GM21723 (cell line): Measurements from ENCODE around the gene EPHB4.
"Not testable (repeated sequence)": the region's sequence is repeated elsewhere in the genome, so short reads cannot be mapped to it uniquely, and the experiment has no call there.

Experiments
- ATAC-seq: cut with Tn5 transposase; IDR thresholded peaks from one replicate; pipeline ENCODE4 v1.9.1; 2021; ENCODE audit warnings: mild to moderate bottlenecking, moderate library complexity; ENCODE audit not compliant: unreplicated experiment

The EPHB4 gene

DNA sequence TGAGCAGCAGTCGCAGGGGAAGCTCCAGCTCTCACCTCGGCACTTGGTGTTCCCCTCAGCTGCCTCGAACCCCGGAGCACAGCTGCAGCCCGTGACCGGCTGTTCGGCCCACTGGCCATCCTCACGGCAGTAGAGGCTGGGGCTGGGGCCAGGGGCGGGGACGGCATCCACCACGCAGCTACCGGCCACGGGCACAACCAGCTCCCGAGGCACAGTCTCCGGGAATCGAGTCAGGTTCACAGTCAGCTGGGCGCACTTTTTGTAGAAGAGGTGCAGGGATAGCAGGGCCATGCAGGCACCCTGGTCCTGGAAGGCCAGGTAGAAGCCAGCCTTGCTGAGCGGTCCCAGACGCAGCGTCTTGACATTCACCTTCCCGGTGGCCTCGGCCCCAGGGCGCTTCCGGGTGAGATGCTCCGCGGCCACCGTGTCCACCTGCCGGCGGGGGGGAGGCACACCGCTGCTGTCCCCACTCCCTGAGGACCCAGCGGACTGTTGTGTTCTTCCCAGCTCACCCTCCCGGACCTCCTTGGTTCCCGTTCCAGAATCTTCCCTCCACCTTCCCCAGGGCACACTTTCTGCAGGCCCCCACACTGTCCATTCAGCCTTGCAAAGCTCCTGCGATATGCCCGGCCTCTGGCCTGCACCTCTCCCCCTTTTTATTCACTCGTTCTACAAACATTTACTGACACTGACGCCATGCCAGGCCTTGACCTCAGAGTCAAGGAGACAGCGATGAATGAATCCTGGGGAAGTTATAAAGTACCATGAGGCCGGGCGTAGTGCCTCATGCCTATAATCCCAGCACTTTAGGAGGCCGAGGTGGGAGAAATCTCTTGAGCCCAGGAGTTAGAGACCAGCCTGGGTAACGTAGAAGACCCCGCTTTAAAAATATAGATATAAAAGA is 4.8 kb downstream of the EPHB4 start:
- no peak for ATAC-seq

DNA sequence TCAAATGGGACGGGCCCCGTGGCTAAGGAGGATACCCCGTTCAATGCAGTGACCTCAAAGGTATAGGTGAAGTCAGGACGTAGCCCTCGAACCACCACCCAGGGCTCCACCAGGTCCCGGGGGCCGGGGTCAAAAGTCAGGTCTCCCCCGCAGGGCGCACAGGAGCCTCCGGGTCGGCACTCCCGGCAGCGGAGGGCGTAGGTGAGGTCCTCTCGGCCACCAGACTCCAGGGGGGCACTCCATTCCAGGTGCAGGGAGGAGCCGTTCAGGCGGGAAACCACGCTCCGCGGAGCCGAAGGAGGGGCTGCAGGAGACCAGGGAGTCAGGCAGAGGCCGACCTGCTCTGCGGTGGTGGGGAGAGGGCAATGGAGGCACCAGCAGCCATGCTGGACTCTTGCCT is 7.7 kb downstream of the EPHB4 start:
- ATAC-seq, result no peak

DNA sequence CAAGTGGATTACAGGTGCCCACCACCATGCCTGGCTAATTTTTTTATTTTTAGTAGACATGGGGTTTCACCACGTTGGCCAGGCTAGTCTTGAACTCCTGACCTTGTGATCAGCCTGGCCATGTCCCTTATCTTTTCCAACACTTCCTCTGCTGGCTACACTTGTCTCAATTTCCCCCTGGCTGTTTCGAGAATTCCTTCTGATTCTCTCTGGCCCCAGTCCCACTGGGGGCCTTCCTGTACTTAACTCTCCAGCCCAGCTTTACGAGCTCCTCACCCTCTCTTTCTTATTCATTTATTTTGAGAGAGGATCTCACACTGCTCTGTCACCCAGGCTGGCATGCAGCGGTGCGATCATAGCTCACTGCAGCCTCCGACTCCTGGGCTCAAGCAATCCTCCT is 8.5 kb downstream of the EPHB4 start:
- no peak for ATAC-seq

DNA sequence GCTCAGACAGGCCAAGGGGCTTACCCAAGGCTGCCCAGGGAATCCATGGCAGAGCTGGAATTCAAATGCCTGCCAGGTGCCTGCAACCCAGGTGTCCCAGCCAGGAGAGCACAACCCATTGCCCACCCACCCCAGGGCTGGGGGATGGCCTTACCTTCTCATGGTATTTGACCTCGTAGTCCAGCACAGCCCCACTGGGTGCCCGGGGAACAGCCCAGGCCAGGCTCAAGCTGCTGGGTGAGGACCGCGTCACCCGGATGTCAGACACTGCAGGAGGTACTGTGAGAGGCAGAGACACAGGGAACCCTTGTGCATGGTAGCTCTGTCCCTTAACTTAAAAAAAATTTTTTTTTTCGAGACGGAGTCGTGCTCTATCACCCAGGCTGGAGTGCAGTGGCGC is 9.0 kb downstream of the EPHB4 start:
- ATAC-seq, result no peak

DNA sequence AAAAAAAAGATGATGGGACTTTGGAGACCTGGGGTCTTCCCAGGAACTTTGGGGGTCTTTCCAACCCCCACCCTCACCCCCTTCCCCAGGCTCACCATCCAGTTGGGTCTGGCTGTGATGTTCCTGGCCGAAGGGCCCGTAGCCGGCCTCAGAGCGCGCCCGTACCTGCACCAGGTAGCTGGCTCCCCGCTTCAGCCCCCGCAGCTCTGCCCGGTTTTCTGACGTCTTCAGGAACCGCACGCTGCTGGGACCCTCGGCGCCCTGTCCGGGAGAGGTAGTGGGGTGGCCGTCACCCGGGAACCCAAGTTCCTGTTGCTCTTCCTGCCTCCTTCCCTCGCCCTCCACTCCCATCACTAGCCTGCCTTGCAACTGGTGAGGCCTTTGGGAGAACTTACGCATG is 10.2 kb downstream of the EPHB4 start:
- ATAC-seq, result no peak

DNA sequence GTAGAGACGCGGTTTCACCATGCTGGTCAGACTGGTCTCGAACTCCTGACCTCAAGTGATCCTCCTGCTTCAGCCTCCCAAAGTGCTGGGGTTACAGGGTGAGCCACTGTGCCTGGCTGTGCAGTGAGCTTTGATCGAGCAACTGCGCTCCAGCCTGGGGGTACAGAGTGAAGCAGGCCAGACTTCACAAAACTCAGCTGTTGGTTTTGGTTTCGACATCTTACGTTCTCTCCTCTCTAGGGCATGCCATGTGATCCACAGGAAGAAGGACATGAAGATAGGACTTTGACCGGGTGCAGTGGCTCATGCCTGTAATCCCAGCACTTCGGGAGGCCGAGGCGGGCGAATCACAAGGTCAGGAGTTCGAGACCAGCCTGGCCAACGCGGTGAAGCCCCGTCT is 10.8 kb downstream of the EPHB4 start:
- ATAC-seq, result not testable (repeated sequence)

DNA sequence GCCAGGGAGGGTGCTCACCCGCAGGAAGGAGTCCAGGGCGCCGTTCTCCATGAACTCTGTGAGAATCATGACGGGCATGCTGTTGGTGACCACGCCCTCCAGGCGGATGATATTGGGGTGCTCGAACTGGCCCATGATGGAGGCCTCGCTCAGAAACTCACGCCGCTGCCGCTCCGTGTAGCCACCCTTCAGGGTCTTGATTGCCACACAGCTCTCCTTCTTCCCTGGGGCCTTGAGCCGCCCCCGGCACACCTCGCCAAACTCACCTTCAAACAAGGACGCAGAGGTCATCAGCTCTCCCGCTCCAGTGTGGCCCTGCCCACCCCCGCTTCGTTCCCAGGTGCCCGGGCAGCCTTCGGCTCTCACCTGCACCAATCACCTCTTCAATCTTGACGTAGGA is 14.6 kb downstream of the EPHB4 start:
- ATAC-seq, result no peak

DNA sequence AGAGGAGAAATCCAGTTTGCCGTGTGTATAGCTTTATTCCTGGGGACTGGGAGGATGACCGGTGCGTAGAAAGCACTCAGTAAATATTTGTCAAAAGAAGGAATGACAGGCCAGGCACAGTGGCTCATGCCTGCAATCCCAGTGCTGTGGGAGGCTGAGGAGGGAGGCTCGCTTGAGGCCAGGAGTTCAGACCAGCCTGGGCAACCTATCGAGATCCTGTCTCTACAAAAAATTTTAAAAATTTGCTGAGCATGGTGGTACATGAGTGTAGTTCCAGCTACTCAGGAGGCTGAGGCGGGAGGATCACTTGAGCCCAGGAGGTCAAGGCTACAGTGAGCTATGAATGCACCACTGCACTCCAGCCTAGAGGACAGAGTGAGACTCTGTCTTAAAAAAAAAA is 15.8 kb downstream of the EPHB4 start:
- no peak for ATAC-seq

DNA sequence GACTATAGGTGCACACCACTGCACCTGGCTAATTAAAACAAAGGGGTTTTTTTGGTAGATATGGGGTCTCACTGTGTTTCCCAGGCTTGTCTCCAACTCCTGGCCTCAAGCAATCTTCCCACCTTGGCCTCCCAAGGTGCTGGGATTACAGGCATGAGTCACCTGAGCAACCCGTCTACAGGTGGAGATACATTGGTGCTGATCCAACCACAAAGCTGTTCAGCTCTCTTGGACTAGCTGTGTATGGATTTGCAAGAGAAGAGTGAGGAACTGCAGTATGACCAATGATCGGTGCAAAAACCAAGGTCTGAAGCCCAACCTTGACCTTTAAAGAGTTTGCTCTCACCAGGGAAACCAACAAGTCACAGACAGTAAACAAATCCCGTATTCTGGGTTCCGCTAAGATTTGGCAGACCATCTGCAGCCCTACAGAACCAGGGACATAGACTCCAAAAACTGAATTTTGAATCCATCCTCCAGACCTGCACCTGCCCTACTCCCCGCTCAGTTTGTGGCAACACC is 18.9 kb downstream of the EPHB4 start:
- ATAC-seq, result no peak

DNA sequence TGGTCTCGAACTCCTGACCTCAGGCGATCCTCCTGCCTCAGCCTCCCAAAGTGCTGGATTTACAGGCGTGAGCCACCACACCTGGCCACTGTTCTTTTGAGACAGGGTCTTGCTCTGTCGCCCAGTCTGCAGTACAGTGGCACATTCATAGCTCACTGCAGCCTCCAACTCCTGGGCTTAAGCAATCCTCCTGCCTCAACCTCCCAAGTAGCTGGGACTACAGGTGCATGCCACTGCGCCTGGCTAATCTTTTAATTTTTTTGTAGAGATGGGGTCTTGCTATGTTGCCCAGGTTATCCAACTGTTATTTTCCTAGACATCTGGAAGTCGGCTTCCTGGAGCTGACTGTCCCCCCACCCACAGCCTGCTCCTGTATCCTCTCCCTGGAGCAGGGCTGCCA is 20.4 kb downstream of the EPHB4 start:
- ATAC-seq, result not testable (repeated sequence)

DNA sequence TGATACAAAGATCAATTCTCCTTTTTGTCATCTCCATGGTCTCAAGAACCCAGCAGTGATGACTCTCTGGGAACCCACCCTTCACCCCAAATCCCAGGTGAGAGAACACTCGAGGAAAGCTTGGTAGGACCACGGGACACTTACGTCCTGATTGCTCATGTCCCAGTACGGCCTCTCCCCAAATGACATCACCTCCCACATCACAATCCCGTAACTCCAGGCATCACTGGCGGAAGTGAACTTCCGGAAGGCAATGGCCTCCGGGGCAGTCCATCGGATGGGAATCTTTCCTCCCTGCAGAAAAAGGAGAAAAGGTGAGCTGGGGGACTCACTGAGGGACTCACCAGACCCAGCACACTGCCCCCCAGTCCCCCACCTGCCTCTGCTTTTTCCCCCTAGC is 21.0 kb downstream of the EPHB4 start:
- ATAC-seq, result no peak

DNA sequence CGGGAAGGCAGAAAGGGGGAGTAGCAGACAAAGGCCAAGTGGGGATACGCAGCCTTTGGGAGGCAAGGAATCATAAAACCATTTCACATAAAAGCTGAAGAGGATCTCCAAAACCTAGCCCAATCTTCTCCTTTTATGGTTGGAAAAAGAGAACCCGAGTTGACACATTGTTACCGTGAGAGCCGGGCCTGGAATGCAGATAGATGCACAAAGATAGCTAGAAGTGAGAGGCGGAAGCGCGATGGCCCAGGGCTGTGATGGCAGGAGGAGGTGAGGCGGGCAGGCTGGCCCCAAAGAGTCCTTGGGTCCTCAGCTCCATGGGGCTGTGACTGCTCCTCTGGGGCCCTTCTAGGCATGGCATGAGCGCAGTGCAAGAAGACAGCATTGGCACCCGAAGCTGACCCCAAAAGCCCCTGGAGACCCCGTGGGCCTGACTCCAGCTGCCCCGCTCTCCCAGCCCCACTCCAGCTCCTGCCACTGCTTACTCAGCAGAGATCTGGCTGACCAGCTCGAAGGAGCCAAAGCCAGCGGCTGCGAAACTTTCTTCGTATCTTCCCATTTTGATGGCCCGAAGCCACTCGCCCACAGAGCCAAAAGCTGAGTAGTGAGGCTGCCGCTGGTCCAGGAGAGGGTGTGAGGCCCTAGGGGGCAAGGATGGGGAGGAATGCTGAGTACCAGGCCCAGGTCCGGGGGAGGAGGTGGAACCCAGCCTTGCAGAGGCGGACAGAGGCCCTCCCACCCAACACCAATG is 22.5 kb downstream of the EPHB4 start:
- ATAC-seq, result no peak

DNA sequence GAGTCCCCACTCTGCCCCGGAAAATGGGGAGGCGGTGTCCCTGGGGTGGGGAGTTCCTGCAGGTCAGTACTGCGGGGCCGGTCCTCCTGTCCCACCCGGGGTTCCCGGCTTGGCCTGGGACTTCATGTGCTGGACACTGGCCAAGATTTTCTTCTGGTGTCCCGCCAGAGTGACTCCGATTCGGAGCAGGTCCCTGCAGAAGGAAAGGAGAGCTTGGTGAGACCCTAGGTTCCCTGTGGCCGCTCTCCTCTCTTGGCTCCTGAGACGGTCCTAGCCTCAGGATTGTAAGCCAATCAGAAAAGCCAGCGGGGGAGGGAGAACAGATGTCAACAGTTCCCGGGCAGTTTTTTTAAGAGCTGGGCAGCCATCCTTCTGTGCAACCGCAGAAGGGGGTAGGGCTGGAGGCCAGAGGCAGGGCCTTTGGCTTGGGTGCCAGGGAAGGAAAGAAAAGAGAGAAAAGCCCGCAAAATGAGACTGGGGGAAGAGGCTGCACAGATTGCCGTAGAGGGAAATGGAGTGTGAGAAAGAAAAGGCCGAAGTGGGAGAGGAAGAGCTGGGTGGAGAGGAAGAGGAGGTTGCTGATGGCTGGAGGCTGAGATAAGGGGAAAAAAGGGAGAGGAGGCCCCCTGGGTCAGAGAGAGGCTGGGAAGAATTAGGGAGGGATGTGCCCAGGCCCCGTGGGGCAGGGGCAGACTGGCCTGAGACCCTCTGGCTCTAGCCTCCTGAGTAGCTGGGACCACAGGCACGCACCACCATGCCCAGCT is 23.7 kb downstream of the EPHB4 start:
- ATAC-seq, result peak; percentile 95

DNA sequence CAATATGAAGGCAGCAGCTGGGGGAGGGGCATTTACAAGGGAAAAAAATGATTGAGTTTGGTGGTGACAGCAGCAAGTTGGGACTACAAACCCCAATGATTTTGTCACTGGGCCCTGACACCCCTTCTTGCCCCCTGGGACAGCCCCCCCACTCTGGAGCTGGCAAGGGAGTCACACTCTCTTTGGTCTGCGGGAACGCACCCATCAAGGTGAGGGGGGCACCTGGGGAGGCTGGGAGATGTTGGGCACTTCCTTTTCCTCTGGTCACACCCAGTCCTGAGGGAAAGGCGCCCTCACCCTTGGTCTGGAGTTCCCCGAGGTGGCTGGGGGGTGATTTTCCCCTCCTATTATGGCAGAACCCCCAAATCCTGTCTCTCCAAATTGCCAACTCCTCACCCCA is 24.4 kb downstream of the EPHB4 start:
- ATAC-seq, result peak; percentile 4

DNA sequence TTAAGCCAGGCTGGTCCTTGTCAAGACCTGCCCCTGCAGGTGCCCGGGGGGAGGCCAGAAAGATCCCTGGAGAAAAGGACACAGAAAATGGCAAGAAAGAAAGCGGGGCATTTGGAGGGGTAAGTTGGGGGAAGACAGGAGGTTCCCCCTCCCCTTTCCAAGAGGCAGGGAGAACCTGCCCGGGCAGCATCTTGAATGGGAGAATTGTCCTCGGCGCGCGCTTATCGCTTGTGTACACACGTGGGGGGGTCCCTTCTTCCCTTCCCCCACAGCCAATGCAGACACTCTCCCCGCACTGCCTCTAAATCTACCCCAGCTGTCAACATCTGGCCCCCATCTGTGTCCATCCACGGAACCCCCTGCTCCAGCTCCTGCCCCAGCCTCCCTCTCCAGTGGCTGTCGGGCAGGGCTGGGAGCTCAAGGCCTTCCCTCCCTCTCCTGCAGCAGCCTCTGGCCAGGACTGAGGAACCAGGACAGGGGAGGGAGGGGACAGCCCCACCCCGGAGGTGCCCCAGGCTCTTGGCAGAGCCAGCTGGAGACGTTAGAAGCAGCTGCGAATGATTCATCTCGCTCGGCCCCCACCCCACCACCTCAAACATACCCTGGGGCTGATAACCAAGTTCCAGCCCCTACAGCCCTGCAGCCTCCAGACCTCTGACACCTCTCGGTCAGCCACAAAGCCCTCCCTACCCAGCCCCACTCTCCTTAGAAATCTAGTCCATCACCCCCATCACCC is 25.3 kb downstream of the EPHB4 start:
- ATAC-seq, result no peak

DNA sequence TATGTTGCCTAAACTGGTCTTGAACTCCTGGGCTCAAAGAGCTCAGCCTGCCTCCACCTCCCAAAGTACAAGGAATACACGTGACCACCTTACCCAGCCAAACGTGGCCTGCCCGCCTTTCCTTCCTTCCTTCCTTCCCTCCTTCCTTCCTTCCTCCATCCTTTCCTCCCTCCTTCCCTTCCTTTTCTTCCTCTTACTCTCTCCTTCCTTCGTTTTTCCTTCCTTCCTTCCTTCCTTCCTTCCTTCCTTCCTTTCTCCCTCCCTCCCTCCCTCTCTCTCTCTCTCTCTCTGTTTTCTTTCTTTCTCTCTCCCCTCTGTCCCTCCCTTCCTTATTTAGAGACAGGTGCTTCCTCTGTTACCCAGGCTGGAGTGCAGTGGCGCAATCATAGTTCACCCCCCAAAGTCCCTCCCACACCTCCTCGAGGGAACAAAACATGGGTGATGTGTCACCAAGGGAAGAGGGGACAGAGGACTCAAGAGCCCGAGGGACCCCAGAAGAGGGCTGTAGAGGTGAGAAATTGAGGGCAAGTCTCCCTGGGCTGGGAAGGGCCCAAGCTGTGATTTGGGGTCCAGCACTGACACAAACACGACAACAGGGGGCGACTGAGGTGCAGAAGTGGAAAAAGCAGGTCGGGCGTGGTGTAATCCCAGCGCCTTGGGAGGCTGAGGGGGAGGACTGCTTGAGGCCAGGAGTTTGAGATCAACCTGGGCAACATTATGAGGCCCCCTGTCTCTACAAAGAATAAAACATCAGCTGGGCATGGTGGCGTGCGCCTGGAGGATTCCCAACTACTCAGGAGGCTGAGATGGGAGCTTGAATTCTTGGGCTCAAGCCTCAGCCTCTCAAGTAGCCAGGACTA is 28.1 kb downstream of the EPHB4 start:
- ATAC-seq, result no peak

DNA sequence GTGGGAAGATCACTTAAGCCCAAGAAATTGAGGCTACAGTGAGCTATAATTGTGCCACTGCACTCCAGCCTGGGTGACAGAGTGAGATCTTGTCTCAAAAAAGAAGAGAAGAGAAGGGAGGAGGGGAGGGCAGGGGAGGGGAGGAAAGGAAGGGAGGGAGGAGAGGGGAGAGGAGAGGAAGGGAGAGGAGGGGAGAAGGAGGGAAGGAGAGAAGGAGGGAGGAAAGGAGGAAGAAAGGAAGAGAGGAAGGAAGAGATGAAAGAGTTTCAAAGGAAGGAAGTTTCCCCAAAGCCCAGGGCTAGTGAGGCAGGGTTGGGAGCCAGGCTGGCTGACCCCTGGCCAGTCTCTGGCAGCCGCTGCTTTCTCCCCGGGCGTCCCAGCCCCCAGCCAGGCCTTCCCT is 32.6 kb downstream of the EPHB4 start:
- no peak for ATAC-seq

DNA sequence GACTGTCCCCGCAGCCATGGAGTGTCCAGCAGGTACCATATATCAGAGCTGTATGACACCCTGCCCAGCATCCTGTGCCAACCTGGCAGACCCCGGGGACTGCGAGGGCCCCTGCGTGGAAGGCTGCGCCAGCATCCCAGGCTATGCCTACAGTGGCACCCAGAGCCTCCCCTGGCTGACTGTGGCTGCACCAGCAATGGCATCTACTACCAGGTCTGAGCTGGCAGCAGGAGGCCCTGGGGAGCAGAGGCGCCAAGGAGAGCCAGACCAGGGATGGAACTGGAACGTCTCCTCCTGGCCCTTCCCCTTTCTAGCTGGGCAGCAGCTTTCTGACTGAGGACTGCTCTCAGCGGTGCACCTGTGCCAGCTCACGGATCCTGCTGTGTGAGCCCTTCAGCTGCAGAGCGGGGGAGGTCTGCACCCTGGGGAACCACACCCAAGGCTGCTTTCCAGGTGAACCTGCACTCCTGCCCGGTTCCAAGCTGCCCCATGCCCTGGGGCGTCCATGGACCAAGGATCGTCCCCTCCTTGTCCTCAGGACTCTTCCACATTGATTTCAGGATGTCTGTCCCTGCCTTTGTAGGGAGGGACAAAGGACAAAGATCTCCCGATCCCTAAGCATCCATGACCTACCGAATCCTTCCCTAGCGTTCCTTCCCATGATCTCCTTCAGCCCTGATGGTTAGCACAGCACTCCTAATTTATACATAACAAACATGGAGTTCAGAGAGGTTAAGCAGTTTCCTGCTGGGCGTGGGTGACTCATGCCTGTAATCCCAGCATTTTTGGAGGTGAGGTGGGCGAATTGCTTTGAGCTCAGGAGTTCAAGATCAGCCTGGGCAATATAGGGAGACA is 33.3 kb downstream of the EPHB4 start:
- no peak for ATAC-seq
